Esophagus squamous epithelium (tissue), 5 donors: ENCODE data around the gene CXADR. TPM values are rescaled to one million over a fixed set of nuclear protein-coding genes. Genes with fewer than 3 reads are reported as not detected.
A peak's percentile ranks its signal among the peaks of the same experiment; 100 is the strongest.

ENCODE experiments used
- DNase-seq: peaks from one replicate; lab custom pipeline; 2025; lab: John Stamatoyannopoulos, UW
- H3K27ac ChIP-seq, 4 donors: fragments of 200-600 bp; sonication (generic); one replicate each; pipeline ENCODE4 v1.5.1; 2016 to 2019; ENCODE audit warnings: mild to moderate bottlenecking in 1 of 4
- H3K27me3 ChIP-seq, 4 donors: fragments of 200-600 bp; sonication (generic); 1 replicate in 3 of 4; 2 replicates in 1 of 4; pipeline versions ENCODE4 v1.5.1 to v1.6.0; 2017 to 2021; ENCODE audit warnings: antibody characterized with exemption in 1 of 4
- H3K36me3 ChIP-seq, 3 donors: fragments of 200-600 bp; sonication (generic); one replicate each; pipeline ENCODE4 v1.5.1; 2016 to 2019
- H3K4me1 ChIP-seq, 3 donors: fragments of 200-600 bp; sonication (generic); one replicate each; pipeline ENCODE4 v1.5.1; 2017 to 2019
- H3K4me3 ChIP-seq, 4 donors: fragments of 200-600 bp; sonication (generic); 1 replicate in 3 of 4; 2 replicates in 1 of 4; pipeline ENCODE4 v1.5.1; 2016 to 2019; ENCODE audit warnings: mild to moderate bottlenecking in 2 of 4, moderate library complexity in 1 of 4
- H3K9me3 ChIP-seq, 3 donors: fragments of 200-600 bp; sonication (generic); one replicate each; pipeline ENCODE4 v1.5.1; 2016 to 2019
- CTCF ChIP-seq, 6 experiments: fragments of 450-650 bp in 4 of 6; fragments of 200-600 bp in 2 of 6; sonication (generic) in 2 of 6; IDR thresholded peaks; one replicate each; pipeline ENCODE4 v1.5.1; 2016 to 2019; ENCODE audit warnings: antibody characterized with exemption in 6 of 6, mild to moderate bottlenecking in 4 of 6, moderate library complexity in 4 of 6
- POLR2A ChIP-seq, 4 donors: fragments of 450-650 bp; IDR thresholded peaks; one replicate each; pipeline ENCODE4 v1.6.1; 2017; ENCODE audit warnings: antibody characterized with exemption in 4 of 4, mild to moderate bottlenecking in 4 of 4, moderate library complexity in 3 of 4
- WGBS, 2 donors: methylation state at CpG; one replicate each; pipeline ENCODE4 v1.1.5; 2018; 5-methylcytosine and 5-hydroxymethylcytosine counted together
- intact Hi-C: fragments of 100-400 bp; cut with DNase I; formaldehyde crosslinking; loops from one replicate; pipeline ENCODE4 v1.15.0; 2022
- total RNA-seq, 4 donors: library from RNA; depleted of rRNA; stranded (reverse); fragments of >200 nt; gene quantifications; one replicate each; pipeline ENCODE4 v1.1.0, GENCODE V29; 2016
- donor health status: DM: yes; HTN: yes; CAD: no.

Gene CXADR
- total RNA-seq, 4 donors from 2014 or later = 41.2 to 74.8 (median 47.9) TPM

GRCh38 chr21:17590430-17590829 lies 77.6 kb downstream of the CXADR start:
- intact Hi-C loops = no loop called here
- Histone ChIP-seq H3K9me3 (no peaks in the 10 kb centered on the region), H3K36me3 (peaks cover 0 to 40% (median 0%) of the 10 kb centered on the region in 3 donors), H3K27ac (no peak overlapping the region), H3K4me3 (no peak overlapping the region), H3K4me1 (no peaks in the 10 kb centered on the region), H3K27me3 (no peaks in the 10 kb centered on the region)
- no peak for TF ChIP-seq POLR2A (IDR thresholded peaks at IDR 0.05)
- no peak for TF ChIP-seq CTCF (IDR thresholded peaks at IDR 0.05)
- DNase-seq = no peak
- 65 to 75% methylated on average over 4 of the region's 4 CpGs for WGBS, 2 donors

- 50 to 77% methylated on average over 1 of the region's 1 CpG for WGBS, 2 donors
Measured at GRCh38 chr21:17597680-17598079, 84.8 kb downstream of the CXADR start.

GRCh38 chr21:17598437-17598836 lies 85.6 kb downstream of the CXADR start:
- H3K9me3 ChIP-seq = no peaks in the 10 kb centered on the region
- 67 to 88% methylated on average over 3 of the region's 3 CpGs for WGBS, 2 donors
- no peak overlapping the region for H3K27ac ChIP-seq
- H3K4me1 ChIP-seq = no peaks in the 10 kb centered on the region
- H3K4me3 ChIP-seq = no peak overlapping the region
- TF ChIP-seq POLR2A (IDR thresholded peaks at IDR 0.05) (no peak), CTCF (IDR thresholded peaks at IDR 0.05) (no peak)
- no peaks in the 10 kb centered on the region for H3K27me3 ChIP-seq
- peaks cover 0 to 97% (median 18%) of the 10 kb centered on the region in 3 donors for H3K36me3 ChIP-seq
- intact Hi-C loops = no loop called here
- no peak for DNase-seq

More at GRCh38 chr21:17597680-17598079, 84.8 kb downstream of the CXADR start:
- DNase-seq = no peak
- H3K27ac ChIP-seq = no peak overlapping the region
- H3K4me1 ChIP-seq = no peaks in the 10 kb centered on the region
- no peaks in the 10 kb centered on the region for H3K9me3 ChIP-seq
- TF ChIP-seq POLR2A (IDR thresholded peaks at IDR 0.05) (no peak), CTCF (IDR thresholded peaks at IDR 0.05) (no peak)
- H3K4me3 ChIP-seq = no peak overlapping the region
- H3K36me3 ChIP-seq = peaks cover 0 to 97% (median 15%) of the 10 kb centered on the region in 3 donors
- no peaks in the 10 kb centered on the region for H3K27me3 ChIP-seq
- intact Hi-C loops = no loop called here

GRCh38 chr21:17602874-17603273 lies 90.0 kb downstream of the CXADR start:
- intact Hi-C loops = no loop called here
- TF ChIP-seq CTCF (IDR thresholded peaks at IDR 0.05) = no peak
- TF ChIP-seq POLR2A (IDR thresholded peaks at IDR 0.05) = no peak
- WGBS, 2 donors = 69 to 73% methylated on average over 3 of the region's 3 CpGs
- Histone ChIP-seq H3K27ac (no peak overlapping the region), H3K4me3 (no peak overlapping the region), H3K36me3 (peaks cover 0 to 73% (median 27%) of the 10 kb centered on the region in 3 donors), H3K4me1 (peaks cover 0 to 14% (median under 1%) of the 10 kb centered on the region in 3 donors), H3K9me3 (no peaks in the 10 kb centered on the region), H3K27me3 (no peaks in the 10 kb centered on the region)
- no peak for DNase-seq

- Histone ChIP-seq H3K4me3 (no peak overlapping the region), H3K4me1 (peaks cover 7 to 42% (median 8%) of the 10 kb centered on the region in 3 donors), H3K36me3 (peaks cover 0 to 36% (median 16%) of the 10 kb centered on the region in 3 donors), H3K27me3 (no peaks in the 10 kb centered on the region), H3K9me3 (no peaks in the 10 kb centered on the region), H3K27ac (peak overlapping the region; percentile 40 to 62 (median 52))
- TF ChIP-seq CTCF (IDR thresholded peaks at IDR 0.05) = no peak
- TF ChIP-seq POLR2A (IDR thresholded peaks at IDR 0.05) = no peak
- 22 to 48% methylated on average over 2 of the region's 2 CpGs for WGBS, 2 donors
- intact Hi-C loops = no loop called here
- DNase-seq = no peak
Measured at GRCh38 chr21:17607684-17608083, 94.8 kb downstream of the CXADR start.
